GM10248 (cell line): ENCODE data around the gene CCNY.

Experiments used
- CTCF ChIA-PET: fragments of 300-600 bp; sonication (Branson Sonifier 250); formaldehyde crosslinking; extraction: SDS; loops from one replicate; lab custom pipeline; 2021; ENCODE audit warnings: antibody characterized with exemption; lab: Yijun Ruan, JAX
- POLR2A ChIA-PET: fragments of 350-650 bp; sonication (Branson Sonifier 250); formaldehyde crosslinking; extraction: SDS; loops from one replicate; lab custom pipeline; 2020; ENCODE audit warnings: antibody characterized with exemption; lab: Yijun Ruan, JAX
- DNase-seq: peaks from one replicate; pipeline ENCODE4 v3.0.0; 2012; ENCODE audit errors: extremely low spot score
- CTCF ChIP-seq: IDR thresholded peaks from 2 replicates; pipeline ENCODE4 v1.5.1; 2012; ENCODE audit warnings: mild to moderate bottlenecking, low read depth; ENCODE audit errors: extremely low read depth, missing control alignments, control extremely low read depth

Gene CCNY

GRCh38 chr10:35497909-35498308 is 161.6 kb downstream of the CCNY start:
- ChIA-PET CTCF (interaction anchor here (1.1 kb wide), 1 partner anchor 65 kb away, joined by 3 read pairs; no protein-coding TSS in a partner anchor), POLR2A (no interaction called here)
- DNase-seq, result no peak
- TF ChIP-seq CTCF, result no peak

- peak; percentile 55 for DNase-seq
- ChIA-PET POLR2A (interaction anchor here (0.6 kb wide), 1 partner anchor 484 kb away, joined by 3 read pairs; no protein-coding TSS in a partner anchor), CTCF (no interaction called here)
- TF ChIP-seq CTCF, result no peak
These were observed 162.4 kb downstream of the CCNY start for GRCh38 chr10:35498693-35499092.

- no peak for DNase-seq
- CTCF ChIA-PET, result interaction anchor here (1.0 to 1.5 kb wide), 4 partner anchors 10 to 864 kb away, joined by 3 to 4 read pairs (median 3); no protein-coding TSS in a partner anchor
- POLR2A ChIA-PET, result no interaction called here
- TF ChIP-seq CTCF, result no peak
These were observed 165.6 kb downstream of the CCNY start for GRCh38 chr10:35501923-35502322.

- TF ChIP-seq CTCF, result no peak
- POLR2A ChIA-PET, result no interaction called here
- DNase-seq, result no peak
- CTCF ChIA-PET, result interaction anchor here (1.9 kb wide), 1 partner anchor 64 kb away, joined by 5 read pairs; no protein-coding TSS in a partner anchor
These were observed 166.4 kb downstream of the CCNY start for GRCh38 chr10:35502692-35503091.

- ChIA-PET CTCF (interaction anchor here (1.1 to 1.9 kb wide), 3 partner anchors 15 to 65 kb away, joined by 3 to 5 read pairs (median 3); no protein-coding TSS in a partner anchor), POLR2A (no interaction called here)
- no peak for TF ChIP-seq CTCF
These were observed 167.3 kb downstream of the CCNY start for GRCh38 chr10:35503578-35503977.

GRCh38 chr10:35504132-35504531 is 167.8 kb downstream of the CCNY start:
- DNase-seq, result no peak
- TF ChIP-seq CTCF, result no peak
- ChIA-PET POLR2A (no interaction called here), CTCF (interaction anchor here (0.7 to 2.0 kb wide), 6 partner anchors 8 to 65 kb away, joined by 3 to 5 read pairs (median 3); no protein-coding TSS in a partner anchor)

More at GRCh38 chr10:35503578-35503977, 167.3 kb downstream of the CCNY start:
- DNase-seq, result no peak
